SKM-1 treated with dmso at 0.1 percent for 144 hours (cell line): ENCODE results near the gene GNL3.
A peak's percentile ranks its signal among the peaks of the same experiment; 100 is the strongest.

Experiments
- DNase-seq: peaks from one replicate; lab custom pipeline; 2025; ENCODE audit not compliant: unreplicated experiment; lab: John Stamatoyannopoulos, UW

The GNL3 gene

GRCh38 chr3:52685285-52685708 lies 535 bp upstream of the GNL3 start:
- peak; percentile 73 for DNase-seq

- no peak for DNase-seq
These were observed 2.4 kb downstream of the GNL3 start for GRCh38 chr3:52688266-52688665.

- no peak for DNase-seq
These were observed 3.3 kb downstream of the GNL3 start for GRCh38 chr3:52689151-52689550.

- DNase-seq = no peak
These were observed 4.7 kb downstream of the GNL3 start for GRCh38 chr3:52690560-52690959.

- DNase-seq = no peak
These were observed 7.2 kb downstream of the GNL3 start for GRCh38 chr3:52693071-52693470.

GRCh38 chr3:52694528-52695189 lies 8.8 kb downstream of the GNL3 start:
- DNase-seq = no peak

- DNase-seq = no peak
These were observed 10.2 kb downstream of the GNL3 start for GRCh38 chr3:52695798-52696671.

GRCh38 chr3:52696830-52697631 lies 11.2 kb downstream of the GNL3 start:
- DNase-seq = no peak

- DNase-seq = no peak
These were observed 11.8 kb downstream of the GNL3 start for GRCh38 chr3:52697632-52697965.

- no peak for DNase-seq
These were observed 17.5 kb downstream of the GNL3 start for GRCh38 chr3:52703341-52703740.

GRCh38 chr3:52704611-52705437 lies 19.0 kb downstream of the GNL3 start:
- no peak for DNase-seq

GRCh38 chr3:52705438-52705687 lies 19.5 kb downstream of the GNL3 start:
- no peak for DNase-seq

GRCh38 chr3:52705688-52706686 lies 20.2 kb downstream of the GNL3 start, which contains the start of the genes GLT8D1 and SPCS1:
Gene GLT8D1, minus strand, starts transcription at chr3:52705791. Its CDS starts 5,331 bp downstream, at chr3:52700460.
Gene SPCS1, plus strand, starts transcription at chr3:52706106. Its CDS starts 141 bp downstream, at chr3:52706247.
- DNase-seq = peak; percentile 80

GRCh38 chr3:52707585-52707984 lies 21.8 kb downstream of the GNL3 start:
- no peak for DNase-seq

- no peak for DNase-seq
These were observed 24.7 kb downstream of the GNL3 start for GRCh38 chr3:52710512-52710911.

GRCh38 chr3:52712291-52713212 lies 26.7 kb downstream of the GNL3 start:
- no peak for DNase-seq

- no peak for DNase-seq
These were observed 28.8 kb downstream of the GNL3 start for GRCh38 chr3:52714335-52715302.
